ENCODE data around the gene HOXC9. TPM values are rescaled to one million over a fixed set of nuclear protein-coding genes. Genes with fewer than 3 reads are reported as not detected.

HOXC9 gene
- total RNA-seq, 1 donor from 2014 or later, result not detected

GRCh38 chr12:53955776-53956250 lies 44.1 kb upstream of the HOXC9 start:
- H3K4me1 Mint-ChIP-seq (ENCODE audit: low read depth), result peaks cover 8% of the 10 kb centered on the region
- DNase-seq (ENCODE audit: low spot score), result no peak
- no peak for TF ChIP-seq CTCF (IDR thresholded peaks at IDR 0.05)
- H3K27ac Mint-ChIP-seq (ENCODE audit: unreplicated experiment), result no peak overlapping the region
- H3K9me3 Mint-ChIP-seq (ENCODE audit: low read depth), result no peaks in the 10 kb centered on the region
- H3K27me3 Mint-ChIP-seq (ENCODE audit: low read depth), result peaks cover 83% of the 10 kb centered on the region
- peaks cover 17% of the 10 kb centered on the region for H3K36me3 Mint-ChIP-seq (ENCODE audit: low read depth)
- H3K4me3 Mint-ChIP-seq (ENCODE audit: unreplicated experiment), result no peak overlapping the region

- Mint-ChIP-seq H3K4me3 (ENCODE audit: unreplicated experiment) (no peak overlapping the region), H3K27ac (ENCODE audit: unreplicated experiment) (no peak overlapping the region), H3K4me1 (ENCODE audit: low read depth) (peaks cover 8% of the 10 kb centered on the region), H3K9me3 (ENCODE audit: low read depth) (no peaks in the 10 kb centered on the region), H3K36me3 (ENCODE audit: low read depth) (peaks cover 17% of the 10 kb centered on the region), H3K27me3 (ENCODE audit: low read depth) (peaks cover 82% of the 10 kb centered on the region)
- no peak for DNase-seq (ENCODE audit: low spot score)
- TF ChIP-seq CTCF (IDR thresholded peaks at IDR 0.05), result no peak
Observed at GRCh38 chr12:53956251-53956887, 43.6 kb upstream of the HOXC9 start.

GRCh38 chr12:53956914-53957536 lies 42.9 kb upstream of the HOXC9 start:
- H3K36me3 Mint-ChIP-seq (ENCODE audit: low read depth), result peaks cover 17% of the 10 kb centered on the region
- H3K4me3 Mint-ChIP-seq (ENCODE audit: unreplicated experiment), result no peak overlapping the region
- TF ChIP-seq CTCF (IDR thresholded peaks at IDR 0.05), result no peak
- DNase-seq (ENCODE audit: low spot score), result no peak
- no peak overlapping the region for H3K27ac Mint-ChIP-seq (ENCODE audit: unreplicated experiment)
- H3K4me1 Mint-ChIP-seq (ENCODE audit: low read depth), result peaks cover 8% of the 10 kb centered on the region
- no peaks in the 10 kb centered on the region for H3K9me3 Mint-ChIP-seq (ENCODE audit: low read depth)
- peaks cover 82% of the 10 kb centered on the region for H3K27me3 Mint-ChIP-seq (ENCODE audit: low read depth)

GRCh38 chr12:53958128-53958527 lies 41.8 kb upstream of the HOXC9 start:
- Mint-ChIP-seq H3K9me3 (ENCODE audit: low read depth) (no peaks in the 10 kb centered on the region), H3K4me1 (ENCODE audit: low read depth) (peaks cover 4% of the 10 kb centered on the region), H3K4me3 (ENCODE audit: unreplicated experiment) (no peak overlapping the region), H3K36me3 (ENCODE audit: low read depth) (peaks cover 17% of the 10 kb centered on the region), H3K27me3 (ENCODE audit: low read depth) (peaks cover 79% of the 10 kb centered on the region), H3K27ac (ENCODE audit: unreplicated experiment) (no peak overlapping the region)
- DNase-seq (ENCODE audit: low spot score), result no peak
- no peak for TF ChIP-seq CTCF (IDR thresholded peaks at IDR 0.05)

- no peak overlapping the region for H3K4me3 Mint-ChIP-seq (ENCODE audit: unreplicated experiment)
- no peak for TF ChIP-seq CTCF (IDR thresholded peaks at IDR 0.05)
- no peaks in the 10 kb centered on the region for H3K9me3 Mint-ChIP-seq (ENCODE audit: low read depth)
- H3K27ac Mint-ChIP-seq (ENCODE audit: unreplicated experiment), result no peak overlapping the region
- no peaks in the 10 kb centered on the region for H3K4me1 Mint-ChIP-seq (ENCODE audit: low read depth)
- DNase-seq (ENCODE audit: low spot score), result no peak
- H3K36me3 Mint-ChIP-seq (ENCODE audit: low read depth), result peaks cover 17% of the 10 kb centered on the region
- H3K27me3 Mint-ChIP-seq (ENCODE audit: low read depth), result peaks cover 78% of the 10 kb centered on the region
Observed at GRCh38 chr12:53959314-53959713, 40.6 kb upstream of the HOXC9 start.

Data from chondrocyte (in vitro differentiated cells).